H1 (cell line): ENCODE measurements around the gene SOX6. TPM values are rescaled to one million over a fixed set of nuclear protein-coding genes. Genes with fewer than 3 reads are reported as not detected.

Experiments used
- CTCF ChIA-PET: fragments of 300-600 bp; sonication (Branson Sonifier 250); formaldehyde crosslinking; loops from one replicate; lab custom pipeline; 2021; ENCODE audit not compliant: partially characterized antibody; lab: Charles Lee
- POLR2A ChIA-PET: fragments of 300-600 bp; sonication (Branson Sonifier 250); formaldehyde crosslinking; loops from one replicate; lab custom pipeline; 2021; ENCODE audit warnings: inconsistent platforms; ENCODE audit not compliant: partially characterized antibody; lab: Charles Lee
- DNase-seq, 2 experiments: peaks; one replicate each; pipeline versions ENCODE4 v3.0.0 to v3.0.0-alpha.2; 2010 to 2022; ENCODE audit warnings: low spot score in 2 of 2, low read depth in 1 of 2, mixed read lengths in 1 of 2
- FAIRE-seq: peaks from 2 replicates; lab custom pipeline; 2011; peaks lifted over from hg19 to GRCh38; lab: Jason Lieb, UNC
- H2AFZ ChIP-seq: 2 replicates; pipeline ENCODE4 v1.8.1; 2012; ENCODE audit warnings: low read length, inconsistent platforms
- H2AK5ac ChIP-seq: 2 replicates; pipeline ENCODE4 v1.6.1; 2013; ENCODE audit warnings: low read depth, low read length
- H2BK120ac ChIP-seq: replicated peaks from 2 replicates; pipeline ENCODE3; 2013; ENCODE audit warnings: low read depth, low read length, inconsistent platforms
- H2BK12ac ChIP-seq: 2 replicates; pipeline ENCODE4 v1.6.1; 2013; ENCODE audit warnings: low read depth, low read length
- H2BK15ac ChIP-seq: 2 replicates; pipeline ENCODE4 v1.6.1; 2013; ENCODE audit warnings: low read length
- H2BK20ac ChIP-seq: 2 replicates; pipeline ENCODE4 v1.6.1; 2013; ENCODE audit warnings: low read length
- H2BK5ac ChIP-seq: 2 replicates; pipeline ENCODE4 v1.6.1; 2013; ENCODE audit warnings: low read depth, low read length
- H3K14ac ChIP-seq: 2 replicates; pipeline ENCODE4 v1.6.1; 2013; ENCODE audit warnings: inconsistent platforms; ENCODE audit not compliant: insufficient read length
- H3K18ac ChIP-seq: 2 replicates; pipeline ENCODE4 v1.6.1; 2013; ENCODE audit warnings: low read length; ENCODE audit errors: extremely low read depth
- H3K23ac ChIP-seq: 2 replicates; pipeline ENCODE4 v1.6.1; 2013; ENCODE audit warnings: inconsistent platforms; ENCODE audit not compliant: insufficient read length
- H3K23me2 ChIP-seq: 2 replicates; pipeline ENCODE4 v1.6.1; 2013; ENCODE audit warnings: low read depth, low read length
- H3K27ac ChIP-seq: 2 replicates; pipeline ENCODE4 v1.6.1; 2011; ENCODE audit warnings: low read depth, low read length, inconsistent platforms
- H3K27me3 ChIP-seq, 4 experiments: replicated peaks in 1 of 4; 1 replicate in 1 of 4; 2 replicates in 3 of 4; pipeline versions ENCODE4 v1.6.1 to v1.8.1; 2011 to 2013; ENCODE audit warnings: low read length in 3 of 4, mild to moderate bottlenecking in 3 of 4, inconsistent platforms in 2 of 4, mixed read lengths in 2 of 4, moderate library complexity in 1 of 4; ENCODE audit not compliant: control insufficient read depth in 3 of 4, insufficient read depth in 3 of 4; ENCODE audit errors: extremely low read depth in 1 of 4
- H3K36me3 ChIP-seq, 4 experiments: 2 replicates each; pipeline versions ENCODE4 v1.6.1 to v1.8.1; 2011 to 2013; ENCODE audit warnings: mild to moderate bottlenecking in 4 of 4, low read length in 3 of 4, moderate library complexity in 2 of 4, control low read depth in 1 of 4, inconsistent platforms in 1 of 4; ENCODE audit not compliant: insufficient read depth in 4 of 4, control insufficient read depth in 2 of 4
- H3K4ac ChIP-seq: replicated peaks from 2 replicates; pipeline ENCODE3; 2013; ENCODE audit warnings: low read length, low read depth, mixed read lengths, inconsistent platforms; ENCODE audit not compliant: insufficient read length
- H3K4me1 ChIP-seq, 4 experiments: replicated peaks in 1 of 4; 1 replicate in 1 of 4; 2 replicates in 3 of 4; pipeline versions ENCODE4 v1.6.1 to v1.8.1; 2011 to 2013; ENCODE audit warnings: low read length in 3 of 4, inconsistent platforms in 2 of 4, mixed read lengths in 1 of 4; ENCODE audit not compliant: insufficient read depth in 4 of 4, control insufficient read depth in 3 of 4
- H3K4me2 ChIP-seq, 2 experiments: 2 replicates each; pipeline versions ENCODE4 v1.6.1 to v1.8.1; 2011 to 2013; ENCODE audit warnings: low read depth in 2 of 2, low read length in 2 of 2, control low read depth in 1 of 2, inconsistent platforms in 1 of 2, mild to moderate bottlenecking in 1 of 2; ENCODE audit not compliant: insufficient read depth in 1 of 2
- H3K4me3 ChIP-seq, 4 experiments: fragments of 200-600, 300-600 bp in 1 of 4; sonication (generic), shearing (Covaris generic), sonication (Bioruptor Twin) in 1 of 4; 2 replicates each; pipeline versions ENCODE4 v1.5.1 to v1.8.1; 2011 to 2016; ENCODE audit warnings: low read length in 4 of 4, low read depth in 3 of 4, control low read depth in 2 of 4, inconsistent platforms in 2 of 4, mild to moderate bottlenecking in 2 of 4, mixed read lengths in 1 of 4, moderate library complexity in 1 of 4; ENCODE audit not compliant: insufficient read depth in 2 of 4; ENCODE audit errors: extremely low read depth in 1 of 4
- H3K56ac ChIP-seq: replicated peaks from 2 replicates; pipeline ENCODE3; 2013; ENCODE audit warnings: low read depth, mild to moderate bottlenecking, mixed read lengths, low read length, inconsistent platforms; ENCODE audit not compliant: insufficient read length
- H3K79me1 ChIP-seq: 2 replicates; pipeline ENCODE4 v1.6.1; 2013; ENCODE audit warnings: low read depth, low read length, control low read depth
- H3K79me2 ChIP-seq, 2 experiments: 2 replicates each; pipeline versions ENCODE4 v1.6.1 to v1.8.1; 2012 to 2013; ENCODE audit warnings: low read length in 2 of 2, mild to moderate bottlenecking in 2 of 2, inconsistent platforms in 1 of 2; ENCODE audit not compliant: insufficient read depth in 2 of 2, control insufficient read depth in 1 of 2
- H3K9ac ChIP-seq, 4 experiments: replicated peaks in 1 of 4; 1 replicate in 1 of 4; 2 replicates in 3 of 4; pipeline versions ENCODE4 v1.6.1 to v1.8.1; 2011 to 2013; ENCODE audit warnings: low read depth in 3 of 4, low read length in 3 of 4, control low read depth in 2 of 4, mild to moderate bottlenecking in 2 of 4, moderate library complexity in 2 of 4, inconsistent platforms in 1 of 4; ENCODE audit errors: extremely low read depth in 1 of 4
- H3K9me3 ChIP-seq, 2 experiments: 2 replicates each; pipeline versions ENCODE4 v1.6.1 to v1.8.1; 2012 to 2013; ENCODE audit warnings: mild to moderate bottlenecking in 2 of 2, moderate library complexity in 2 of 2, control low read depth in 1 of 2, inconsistent platforms in 1 of 2, low read depth in 1 of 2, low read length in 1 of 2, mixed read lengths in 1 of 2; ENCODE audit not compliant: insufficient read depth in 2 of 2
- H4K20me1 ChIP-seq, 2 experiments: replicated peaks in 1 of 2; 2 replicates each; pipeline versions ENCODE3 to v1.8.1; 2011 to 2013; ENCODE audit warnings: inconsistent platforms in 2 of 2, low read length in 2 of 2, mild to moderate bottlenecking in 1 of 2; ENCODE audit not compliant: insufficient read depth in 2 of 2, control insufficient read depth in 1 of 2
- H4K5ac ChIP-seq: 2 replicates; pipeline ENCODE4 v1.6.1; 2013; ENCODE audit warnings: low read length, low read depth, mixed read lengths, inconsistent platforms; ENCODE audit not compliant: insufficient read length
- H4K8ac ChIP-seq: 2 replicates; pipeline ENCODE4 v1.8.0; 2013; ENCODE audit warnings: mild to moderate bottlenecking, moderate library complexity, low read length, inconsistent platforms; ENCODE audit not compliant: insufficient read depth; ENCODE audit errors: extremely low read depth
- H4K91ac ChIP-seq: replicated peaks from 2 replicates; pipeline ENCODE3; 2013; ENCODE audit warnings: low read length, mixed read lengths, inconsistent platforms; ENCODE audit not compliant: insufficient read length
- CTBP2 ChIP-seq: IDR thresholded peaks from 2 replicates; pipeline ENCODE4 v1.7.0; 2011; ENCODE audit warnings: borderline replicate concordance, mild to moderate bottlenecking, moderate library complexity, mixed read lengths, low read length; ENCODE audit not compliant: insufficient read depth, insufficient read length
- EZH2 ChIP-seq: fragments of 200-600 bp; sonication (generic); IDR thresholded peaks from 2 replicates; pipeline ENCODE4 v1.7.1; 2012; ENCODE audit warnings: low read depth, mild to moderate bottlenecking, moderate library complexity, low read length, inconsistent platforms; ENCODE audit not compliant: severe bottlenecking
- JUND ChIP-seq: IDR thresholded peaks from 2 replicates; pipeline ENCODE4 v1.6.1; 2011; ENCODE audit warnings: mild to moderate bottlenecking, improper control_type of control experiment, low read length
- KDM1A ChIP-seq: fragments of 200-600, 300-600 bp; sonication (generic); IDR thresholded peaks from 2 replicates; pipeline ENCODE4 v1.7.1; 2016; ENCODE audit warnings: mild to moderate bottlenecking, low read length, borderline replicate concordance
- KDM5A ChIP-seq: fragments of 200-600 bp; IDR thresholded peaks from 2 replicates; pipeline ENCODE4 v1.7.1; 2012; ENCODE audit warnings: mild to moderate bottlenecking, low read length, inconsistent platforms, mixed read lengths
- MAX ChIP-seq: IDR thresholded peaks from 2 replicates; pipeline ENCODE4 v1.6.1; 2012; ENCODE audit warnings: inconsistent platforms
- NANOG ChIP-seq: IDR thresholded peaks from 2 replicates; pipeline ENCODE4 v1.6.1; 2011; ENCODE audit warnings: low read length, low read depth, mild to moderate bottlenecking, inconsistent platforms; ENCODE audit not compliant: insufficient read depth, poor library complexity, severe bottlenecking
- RAD21 ChIP-seq, 2 experiments: IDR thresholded peaks in 1 of 2; conservative IDR thresholded peaks in 1 of 2; 2 replicates each; pipeline ENCODE4 v1.6.1; 2011; ENCODE audit warnings: low read depth in 2 of 2, low read length in 2 of 2, improper control_type of control experiment in 1 of 2, inconsistent platforms in 1 of 2, mild to moderate bottlenecking in 1 of 2, moderate library complexity in 1 of 2
- SIN3A ChIP-seq, 2 experiments: IDR thresholded peaks in 1 of 2; conservative IDR thresholded peaks in 1 of 2; 2 replicates each; pipeline ENCODE4 v1.6.1; 2011 to 2012; ENCODE audit warnings: low read length in 2 of 2, improper control_type of control experiment in 1 of 2, low read depth in 1 of 2, mild to moderate bottlenecking in 1 of 2
- SIX5 ChIP-seq: IDR thresholded peaks from 2 replicates; pipeline ENCODE4 v1.6.1; 2011; ENCODE audit warnings: mild to moderate bottlenecking, low read depth, low read length
- TAF1 ChIP-seq: IDR thresholded peaks from 2 replicates; pipeline ENCODE4 v1.6.1; 2011; ENCODE audit warnings: mild to moderate bottlenecking, low read depth, low read length
- WGBS, 2 experiments: shearing (Covaris generic) in 1 of 2; methylation state at CpG; one replicate each; pipeline versions ENCODE4 v1.1.6 to v1.1.7; 2013 to 2015; ENCODE audit warnings: low lambda C conversion rate in 2 of 2, mixed read lengths in 2 of 2, inconsistent platforms in 1 of 2, low coverage in 1 of 2, missing lambda C conversion rate in 1 of 2; ENCODE audit not compliant: insufficient replicate concordance in 2 of 2, insufficient coverage in 1 of 2, insufficient read length in 1 of 2; ENCODE audit errors: extremely low coverage in 1 of 2, missing lambda C conversion rate in 1 of 2; 5-methylcytosine and 5-hydroxymethylcytosine counted together
- polyA plus RNA-seq, 7 experiments: library from polyadenylated mRNA; depleted of rRNA in 3 of 7; stranded (reverse) in 5 of 7; unstranded in 2 of 7; fragments of >200 nt in 5 of 7; fragments of 200-250 nt in 2 of 7; gene quantifications; 1 replicate in 5 of 7; 2 replicates in 1 of 7; 4 replicates in 1 of 7; pipeline versions ENCODE4 v1.2.1 to v1.2.3, GENCODE V29; 2011 to 2013; ENCODE audit warnings: missing spikeins in 2 of 7, mixed read lengths in 2 of 7
- total RNA-seq: library from RNA; stranded (reverse); fragmentation: NEBNext Ultra II Directional; extraction: Animal tissue kit (Norgen Biotek cat#: 25700); gene quantifications from 2 replicates; pipeline ENCODE4 v1.2.1, GENCODE V29; 2021

SOX6 gene
- total and polyA plus RNA-seq, 2 of the 8 experiments (the other 6 are each of a cell fraction or from before 2014, with no cell fraction given) = 0.09 TPM; not detected in 1

- WGBS, 2 experiments = 94% methylated on average over 1 of the region's 1 CpG; no CpG with 5 or more reads in 1 of the 2 experiments
- Histone ChIP-seq H3K9ac (no peak overlapping the region), H3K18ac (no peak overlapping the region), H3K4me2 (no peak overlapping the region), H3K27ac (no peak overlapping the region), H3K23me2 (no peaks in the 10 kb centered on the region), H2BK120ac (no peak overlapping the region), H2BK20ac (no peak overlapping the region), H3K36me3 (no peaks in the 10 kb centered on the region), H4K5ac (no peak overlapping the region), H3K9me3 (no peaks in the 10 kb centered on the region), H2BK12ac (no peak overlapping the region), H3K27me3 (no peaks in the 10 kb centered on the region), H3K4me1 (peaks cover 0 to 7% (median 4%) of the 10 kb centered on the region in 4 experiments; a peak in 5 of 7 replicates), H3K56ac (no peak overlapping the region), H4K91ac (no peak overlapping the region), H3K79me2 (no peaks in the 10 kb centered on the region), H3K23ac (no peak overlapping the region), H3K4ac (no peak overlapping the region), H3K14ac (no peak overlapping the region), H4K8ac (no peak overlapping the region), H4K20me1 (no peaks in the 10 kb centered on the region), H3K79me1 (no peaks in the 10 kb centered on the region), H2BK15ac (no peak overlapping the region), H2AK5ac (no peak overlapping the region), H2BK5ac (no peak overlapping the region), H2AFZ (no peak overlapping the region), H3K4me3 (no peak overlapping the region)
- DNase-seq (no peak), FAIRE-seq (no peak)
- no peak for TF ChIP-seq KDM5A
- no peak for TF ChIP-seq KDM1A
- TF ChIP-seq NANOG = no peak
- TF ChIP-seq JUND = no peak
- no peak for TF ChIP-seq TAF1
- no peak for TF ChIP-seq RAD21 (IDR thresholded peaks at IDR 0.05 in 1 of 2, conservative IDR thresholded peaks at IDR 0.05 in 1 of 2; ENCODE audit: low read depth in 2 of 2, low read length in 2 of 2)
- no peak for TF ChIP-seq CTBP2
- no peak for TF ChIP-seq EZH2
- no peak for TF ChIP-seq MAX
- TF ChIP-seq SIX5 = no peak
- TF ChIP-seq SIN3A (conservative IDR thresholded peaks at IDR 0.05 in 1 of 2, IDR thresholded peaks at IDR 0.05 in 1 of 2; ENCODE audit: low read depth in 1 of 2, low read length in 2 of 2) = no peak
- POLR2A ChIA-PET = no interaction called here
- CTCF ChIA-PET = interaction anchor here (0.9 kb wide), 1 partner anchor 126 kb away, joined by 3 read pairs; no protein-coding TSS in a partner anchor
These were observed 241.1 kb downstream of the SOX6 start for GRCh38 chr11:16114978-16115871.
